A549 (cell line): Measurements from ENCODE around the gene MRPL58. TPM values are rescaled to one million over a fixed set of nuclear protein-coding genes. Genes with fewer than 3 reads are reported as not detected.

Source experiments
- ATAC-seq, 2 experiments: fragments of 200-7000 bp in 1 of 2; fragments of >200 bp in 1 of 2; cut with Nextera tagmentation in 1 of 2; cut with Tn5 transposase in 1 of 2; 3 replicates each; pipeline versions ENCODE4 v1.8.0 to v1.9.1; 2018 to 2020; ENCODE audit warnings: mild to moderate bottlenecking in 1 of 2, moderate library complexity in 1 of 2
- CTCF ChIA-PET: fragments of 300-600 bp; sonication (Branson Sonifier 250); formaldehyde crosslinking; extraction: SDS; loops from one replicate; lab custom pipeline; 2021; ENCODE audit warnings: antibody characterized with exemption, inconsistent platforms; lab: Yijun Ruan, JAX
- POLR2A ChIA-PET: fragments of 350-600 bp; formaldehyde crosslinking; extraction: SDS; loops from one replicate; lab custom pipeline; 2021; ENCODE audit warnings: antibody characterized with exemption, inconsistent platforms; lab: Yijun Ruan, JAX
- DNase-seq, 2 experiments: peaks; one replicate each; pipeline versions ENCODE4 v3.0.0 to v3.0.0-alpha.2; 2011 to 2016; ENCODE audit warnings: low read depth in 1 of 2, low spot score in 1 of 2
- FAIRE-seq: peaks from 2 replicates; lab custom pipeline; 2011; peaks lifted over from hg19 to GRCh38; lab: Jason Lieb, UNC
- H3K27ac ChIP-seq, 2 experiments: fragments of >200 bp; sonication (Bioruptor Twin); formaldehyde crosslinking; 3 replicates each; pipeline ENCODE4 v1.5.1; 2016 to 2017
- H3K4me1 ChIP-seq: fragments of >200 bp; sonication (Bioruptor Twin); formaldehyde crosslinking; 3 replicates; pipeline ENCODE4 v1.6.1; 2016
- H3K4me2 ChIP-seq: fragments of >200 bp; sonication (Bioruptor Twin); formaldehyde crosslinking; 3 replicates; pipeline ENCODE4 v1.6.1; 2016
- H3K4me3 ChIP-seq: fragments of >200 bp; sonication (Bioruptor Twin); formaldehyde crosslinking; 3 replicates; pipeline ENCODE4 v1.5.1; 2016
- H3K9me3 ChIP-seq: fragments of >200 bp; sonication (Bioruptor Twin); formaldehyde crosslinking; 3 replicates; pipeline ENCODE4 v1.6.1; 2016
- ATOH8 ChIP-seq: fragments of 250-450 bp; sonication (Bioruptor Pico); IDR thresholded peaks from 2 replicates; pipeline ENCODE4 v1.5.0; 2020; ENCODE audit warnings: low read depth, mild to moderate bottlenecking, moderate library complexity
- CBX2 ChIP-seq: fragments of 200-600 bp; sonication (generic); IDR thresholded peaks from 2 replicates; pipeline ENCODE4 v1.6.1; 2016; ENCODE audit warnings: low read depth, mild to moderate bottlenecking, borderline replicate concordance
- CEBPB ChIP-seq, 2 experiments: fragments of >200 bp in 1 of 2; sonication (Bioruptor Twin) in 1 of 2; formaldehyde crosslinking in 1 of 2; IDR thresholded peaks; 2 replicates each; pipeline ENCODE4 v1.6.1; 2012 to 2016
- EHF ChIP-seq: fragments of 250-450 bp; sonication (Bioruptor Pico); IDR thresholded peaks from 2 replicates; pipeline ENCODE4 v1.5.0; 2020; ENCODE audit warnings: mild to moderate bottlenecking
- EP300 ChIP-seq, 2 experiments: fragments of >200 bp; sonication (Bioruptor Twin); formaldehyde crosslinking; IDR thresholded peaks; 2 replicates in 1 of 2; 3 replicates in 1 of 2; pipeline ENCODE4 v1.6.1; 2016 to 2017
- GATA3 ChIP-seq: IDR thresholded peaks from 2 replicates; pipeline ENCODE4 v1.6.1; 2012; ENCODE audit warnings: borderline replicate concordance
- HEYL ChIP-seq: fragments of 250-450 bp; sonication (Bioruptor Pico); IDR thresholded peaks from 2 replicates; pipeline ENCODE4 v1.8.0; 2021; ENCODE audit warnings: mild to moderate bottlenecking, moderate library complexity
- JUNB ChIP-seq: fragments of >200 bp; sonication (Bioruptor Twin); formaldehyde crosslinking; IDR thresholded peaks from 2 replicates; pipeline ENCODE4 v1.6.1; 2016
- PHF8 ChIP-seq: fragments of 200-600 bp; sonication (generic); IDR thresholded peaks from 2 replicates; pipeline ENCODE4 v1.6.1; 2016; ENCODE audit warnings: low read depth, mild to moderate bottlenecking, antibody characterized with exemption, moderate library complexity, borderline replicate concordance
- POLR2AphosphoS2 ChIP-seq: conservative IDR thresholded peaks from 2 replicates; pipeline ENCODE4 v1.6.1; 2012; ENCODE audit warnings: low read length, improper control_type of control experiment, inconsistent platforms
- RAD21 ChIP-seq, 2 experiments: fragments of >200 bp in 1 of 2; sonication (Bioruptor Twin) in 1 of 2; formaldehyde crosslinking in 1 of 2; IDR thresholded peaks in 1 of 2; conservative IDR thresholded peaks in 1 of 2; 2 replicates in 1 of 2; 3 replicates in 1 of 2; pipeline ENCODE4 v1.6.1; 2012 to 2018; ENCODE audit warnings: inconsistent platforms in 1 of 2
- RCOR1 ChIP-seq: fragments of 150-350 bp; IDR thresholded peaks from 2 replicates; pipeline ENCODE4 v1.6.1; 2014; ENCODE audit warnings: antibody characterized with exemption, low read length, low read depth
- ZC3H11A ChIP-seq: fragments of 450-650 bp; IDR thresholded peaks from 2 replicates; pipeline ENCODE4 v1.6.1; 2014; ENCODE audit warnings: antibody characterized with exemption, mild to moderate bottlenecking
- ZNF302 ChIP-seq: fragments of 250-450 bp; sonication (Bioruptor Pico); IDR thresholded peaks from 2 replicates; pipeline ENCODE4 v1.9.0; 2021; ENCODE audit warnings: inconsistent platforms, mild to moderate bottlenecking, moderate library complexity
- WGBS: methylation state at CpG from one replicate; pipeline ENCODE4 v1.1.6; 2017; ENCODE audit errors: missing lambda C conversion rate; 5-methylcytosine and 5-hydroxymethylcytosine counted together
- polyA plus RNA-seq, 4 experiments: library from polyadenylated mRNA; depleted of rRNA in 3 of 4; stranded (reverse); fragments of >200 nt; fragmentation: RNase III in 1 of 4; extraction: RNeasy Plus Mini Kit Qiagen cat#74134 plus additional on column Dnase treatment in 1 of 4; gene quantifications; 2 replicates in 3 of 4; 3 replicates in 1 of 4; pipeline ENCODE4 v1.2.3, GENCODE V29; 2011 to 2017
- TF ChIP-seq, protein P1 (sequence below): fragments of 200-600 bp; sonication (generic); IDR thresholded peaks from 2 replicates; pipeline ENCODE4 v1.6.1; 2016; ENCODE audit warnings: antibody characterized with exemption, mild to moderate bottlenecking, moderate library complexity
- TF ChIP-seq, protein P2 (sequence below): fragments of >200 bp; sonication (Bioruptor Twin); formaldehyde crosslinking; IDR thresholded peaks from 3 replicates; pipeline ENCODE4 v1.5.1; 2016

The MRPL58 gene
- polyA plus RNA-seq, 2 of the 4 experiments (the other 2 are of a cell fraction): 89.4 to 127 TPM

GRCh38 chr17:75013092-75013559 is 656 bp downstream of the MRPL58 start:
- TF ChIP-seq ATOH8 (CRISPR knock-in tag) (no peak), RCOR1 (no peak), CBX2 (no peak), HEYL (CRISPR knock-in tag) (no peak)
- TF ChIP-seq, protein P1, sequence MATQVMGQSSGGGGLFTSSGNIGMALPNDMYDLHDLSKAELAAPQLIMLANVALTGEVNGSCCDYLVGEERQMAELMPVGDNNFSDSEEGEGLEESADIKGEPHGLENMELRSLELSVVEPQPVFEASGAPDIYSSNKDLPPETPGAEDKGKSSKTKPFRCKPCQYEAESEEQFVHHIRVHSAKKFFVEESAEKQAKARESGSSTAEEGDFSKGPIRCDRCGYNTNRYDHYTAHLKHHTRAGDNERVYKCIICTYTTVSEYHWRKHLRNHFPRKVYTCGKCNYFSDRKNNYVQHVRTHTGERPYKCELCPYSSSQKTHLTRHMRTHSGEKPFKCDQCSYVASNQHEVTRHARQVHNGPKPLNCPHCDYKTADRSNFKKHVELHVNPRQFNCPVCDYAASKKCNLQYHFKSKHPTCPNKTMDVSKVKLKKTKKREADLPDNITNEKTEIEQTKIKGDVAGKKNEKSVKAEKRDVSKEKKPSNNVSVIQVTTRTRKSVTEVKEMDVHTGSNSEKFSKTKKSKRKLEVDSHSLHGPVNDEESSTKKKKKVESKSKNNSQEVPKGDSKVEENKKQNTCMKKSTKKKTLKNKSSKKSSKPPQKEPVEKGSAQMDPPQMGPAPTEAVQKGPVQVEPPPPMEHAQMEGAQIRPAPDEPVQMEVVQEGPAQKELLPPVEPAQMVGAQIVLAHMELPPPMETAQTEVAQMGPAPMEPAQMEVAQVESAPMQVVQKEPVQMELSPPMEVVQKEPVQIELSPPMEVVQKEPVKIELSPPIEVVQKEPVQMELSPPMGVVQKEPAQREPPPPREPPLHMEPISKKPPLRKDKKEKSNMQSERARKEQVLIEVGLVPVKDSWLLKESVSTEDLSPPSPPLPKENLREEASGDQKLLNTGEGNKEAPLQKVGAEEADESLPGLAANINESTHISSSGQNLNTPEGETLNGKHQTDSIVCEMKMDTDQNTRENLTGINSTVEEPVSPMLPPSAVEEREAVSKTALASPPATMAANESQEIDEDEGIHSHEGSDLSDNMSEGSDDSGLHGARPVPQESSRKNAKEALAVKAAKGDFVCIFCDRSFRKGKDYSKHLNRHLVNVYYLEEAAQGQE: no peak
- WGBS: 1% methylated on average over 10 of the region's 10 CpGs
- H3K4me3 ChIP-seq: peak overlapping the region; percentile 76
- no peaks in the 10 kb centered on the region for H3K9me3 ChIP-seq
- ATAC-seq: peak in 1 of 2 experiments; percentile 4; a peak in 2 of 6 replicates
- peak overlapping the region; percentile 85 to 92 for H3K27ac ChIP-seq
- peaks cover 18% of the 10 kb centered on the region for H3K4me1 ChIP-seq
- ChIA-PET POLR2A (interaction anchor here (0.7 to 4.0 kb wide), 23 partner anchors 9 to 843 kb away, joined by 3 to 107 read pairs (median 7); partner anchors contain the start of genes ATP5PD, CDR2L, FDXR and HID1), CTCF (interaction anchor here (0.7 to 19.2 kb wide), 24 partner anchors 11 to 222 kb away, joined by 3 to 404 read pairs (median 6); partner anchors contain the start of genes CDR2L, HID1, NT5C and OTOP2)
- peak overlapping the region; percentile 96 for H3K4me2 ChIP-seq
- no peak for DNase-seq
- FAIRE-seq: no peak

DNA sequence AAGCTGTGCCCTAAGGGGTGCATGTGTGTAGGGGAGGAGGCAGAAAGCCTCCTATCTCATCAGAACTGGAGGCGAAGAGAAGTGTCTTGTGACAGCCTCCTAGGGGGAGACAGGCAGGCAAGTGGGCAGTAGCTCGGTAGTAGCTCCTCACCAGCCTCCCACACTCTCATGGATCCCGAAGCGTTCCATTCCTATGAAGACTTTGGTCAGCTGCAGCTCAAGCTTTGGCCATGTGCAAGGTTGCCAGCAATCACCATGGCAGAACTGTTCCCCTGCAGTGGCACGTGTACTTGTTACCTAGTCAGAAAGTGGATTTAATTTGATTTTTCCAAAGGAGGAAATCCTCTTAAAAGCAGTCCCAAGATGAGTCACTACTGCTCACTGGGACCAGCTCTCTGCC is 6.7 kb downstream of the MRPL58 start:
- 92% methylated on average over 5 of the region's 5 CpGs for WGBS
- TF ChIP-seq ZNF302 (CRISPR knock-in tag): no peak
- TF ChIP-seq GATA3: no peak
- TF ChIP-seq RAD21 (conservative IDR thresholded peaks at IDR 0.05 in 1 of 2, IDR thresholded peaks at IDR 0.05 in 1 of 2): no peak
- TF ChIP-seq, protein P2, sequence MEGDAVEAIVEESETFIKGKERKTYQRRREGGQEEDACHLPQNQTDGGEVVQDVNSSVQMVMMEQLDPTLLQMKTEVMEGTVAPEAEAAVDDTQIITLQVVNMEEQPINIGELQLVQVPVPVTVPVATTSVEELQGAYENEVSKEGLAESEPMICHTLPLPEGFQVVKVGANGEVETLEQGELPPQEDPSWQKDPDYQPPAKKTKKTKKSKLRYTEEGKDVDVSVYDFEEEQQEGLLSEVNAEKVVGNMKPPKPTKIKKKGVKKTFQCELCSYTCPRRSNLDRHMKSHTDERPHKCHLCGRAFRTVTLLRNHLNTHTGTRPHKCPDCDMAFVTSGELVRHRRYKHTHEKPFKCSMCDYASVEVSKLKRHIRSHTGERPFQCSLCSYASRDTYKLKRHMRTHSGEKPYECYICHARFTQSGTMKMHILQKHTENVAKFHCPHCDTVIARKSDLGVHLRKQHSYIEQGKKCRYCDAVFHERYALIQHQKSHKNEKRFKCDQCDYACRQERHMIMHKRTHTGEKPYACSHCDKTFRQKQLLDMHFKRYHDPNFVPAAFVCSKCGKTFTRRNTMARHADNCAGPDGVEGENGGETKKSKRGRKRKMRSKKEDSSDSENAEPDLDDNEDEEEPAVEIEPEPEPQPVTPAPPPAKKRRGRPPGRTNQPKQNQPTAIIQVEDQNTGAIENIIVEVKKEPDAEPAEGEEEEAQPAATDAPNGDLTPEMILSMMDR: no peak
- TF ChIP-seq EHF (CRISPR knock-in tag): no peak
- TF ChIP-seq PHF8: no peak
- no peak for TF ChIP-seq JUNB
- TF ChIP-seq CEBPB (IDR thresholded peaks at IDR 0.05): no peak
- no peak for TF ChIP-seq POLR2AphosphoS2
- no peak for TF ChIP-seq EP300 (IDR thresholded peaks at IDR 0.05)
- no peak for TF ChIP-seq ZC3H11A
- FAIRE-seq (no peak), DNase-seq (no peak), ATAC-seq (peak; percentile 15 to 44; a peak in 2 of 6 replicates)
- H3K4me2 ChIP-seq: no peak overlapping the region
- ChIA-PET CTCF (interaction anchor here (0.7 to 19.2 kb wide), 14 partner anchors 8 to 158 kb away, joined by 3 to 404 read pairs (median 4); partner anchors contain the start of genes CDR2L, HID1, NT5C and OTOP2), POLR2A (interaction anchor here (1.1 to 1.2 kb wide), 2 partner anchors 13 to 32 kb away, joined by 3 to 4 read pairs; partner anchors contain the start of gene CDR2L)
- no peak overlapping the region for H3K4me3 ChIP-seq
- no peaks in the 10 kb centered on the region for H3K9me3 ChIP-seq
- H3K4me1 ChIP-seq: no peaks in the 10 kb centered on the region; the same call in 2 of the 3 replicates
- no peak overlapping the region for H3K27ac ChIP-seq
